Spleen (tissue), 7 donors: ENCODE measurements around the gene TTLL5.

Experiments used
- POLR2A ChIP-seq, 3 donors: fragments of 450-650 bp; IDR thresholded peaks; one replicate each; pipeline ENCODE4 v1.5.1; 2017; ENCODE audit warnings: antibody characterized with exemption in 3 of 3, mild to moderate bottlenecking in 1 of 3
- TF ChIP-seq, protein P1 (sequence below), 11 experiments: fragments of 200-600 bp in 7 of 11; fragments of 450-650 bp in 4 of 11; sonication (generic) in 4 of 11; IDR thresholded peaks in 8 of 11; conservative IDR thresholded peaks in 3 of 11; 1 replicate in 7 of 11; 2 replicates in 4 of 11; pipeline versions ENCODE4 v1.4.0 to v1.8.0; 2016 to 2021; ENCODE audit warnings: antibody characterized with exemption in 11 of 11, inconsistent platforms in 4 of 11, mild to moderate bottlenecking in 1 of 11
- donor health status: DM: no; HTN: no; CAD: no; lungs with moderate emphysema.
- donor health status: DM: no; HTN: no; CAD: no.
- donor health status: DM: no; HTN: no; CAD: no.

DNA sequence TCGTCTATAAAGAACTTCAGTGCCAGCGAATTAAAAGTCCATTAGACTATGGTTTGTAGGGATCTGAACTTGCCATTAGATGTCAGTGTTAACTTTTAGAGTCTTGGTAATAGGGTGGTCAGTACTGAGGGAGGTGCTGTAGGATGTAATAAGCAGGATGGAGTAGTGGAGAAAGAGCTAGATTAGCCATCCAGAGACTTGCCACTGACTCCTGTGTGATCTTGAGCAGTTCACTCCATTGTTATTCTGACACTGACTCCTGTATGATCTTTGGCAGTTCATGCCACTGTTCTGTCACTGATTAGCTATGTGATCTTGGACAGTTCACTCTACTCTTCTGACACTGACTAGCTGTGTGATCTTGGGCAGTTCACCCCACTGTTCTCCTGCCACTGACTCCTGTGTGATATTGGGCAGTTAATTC lies 133.6 kb downstream of the TTLL5 start:
- TF ChIP-seq, protein P1, sequence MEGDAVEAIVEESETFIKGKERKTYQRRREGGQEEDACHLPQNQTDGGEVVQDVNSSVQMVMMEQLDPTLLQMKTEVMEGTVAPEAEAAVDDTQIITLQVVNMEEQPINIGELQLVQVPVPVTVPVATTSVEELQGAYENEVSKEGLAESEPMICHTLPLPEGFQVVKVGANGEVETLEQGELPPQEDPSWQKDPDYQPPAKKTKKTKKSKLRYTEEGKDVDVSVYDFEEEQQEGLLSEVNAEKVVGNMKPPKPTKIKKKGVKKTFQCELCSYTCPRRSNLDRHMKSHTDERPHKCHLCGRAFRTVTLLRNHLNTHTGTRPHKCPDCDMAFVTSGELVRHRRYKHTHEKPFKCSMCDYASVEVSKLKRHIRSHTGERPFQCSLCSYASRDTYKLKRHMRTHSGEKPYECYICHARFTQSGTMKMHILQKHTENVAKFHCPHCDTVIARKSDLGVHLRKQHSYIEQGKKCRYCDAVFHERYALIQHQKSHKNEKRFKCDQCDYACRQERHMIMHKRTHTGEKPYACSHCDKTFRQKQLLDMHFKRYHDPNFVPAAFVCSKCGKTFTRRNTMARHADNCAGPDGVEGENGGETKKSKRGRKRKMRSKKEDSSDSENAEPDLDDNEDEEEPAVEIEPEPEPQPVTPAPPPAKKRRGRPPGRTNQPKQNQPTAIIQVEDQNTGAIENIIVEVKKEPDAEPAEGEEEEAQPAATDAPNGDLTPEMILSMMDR (IDR thresholded peaks at IDR 0.05 in 8 of 11, conservative IDR thresholded peaks at IDR 0.05 in 3 of 11) = no peak
- TF ChIP-seq POLR2A (IDR thresholded peaks at IDR 0.05) = no peak
